GM12891 (cell line): ENCODE measurements around the gene MSI2.

Experiments used
- PAX5 ChIP-seq: IDR thresholded peaks from 2 replicates; pipeline ENCODE4 v1.6.1; 2011; ENCODE audit warnings: low read length, moderate library complexity, mild to moderate bottlenecking; ENCODE audit not compliant: insufficient read depth, severe bottlenecking
- POLR2A ChIP-seq: IDR thresholded peaks from 2 replicates; pipeline ENCODE4 v1.6.1; 2011; ENCODE audit warnings: low read depth, low read length, control low read depth
- POLR2AphosphoS5 ChIP-seq: IDR thresholded peaks from 2 replicates; pipeline ENCODE4 v1.6.1; 2011; ENCODE audit warnings: low read depth, low read length, control low read depth
- TAF1 ChIP-seq: IDR thresholded peaks from 2 replicates; pipeline ENCODE4 v1.6.1; 2011; ENCODE audit warnings: low read depth, low read length, control low read depth

- TF ChIP-seq TAF1 (no peak), POLR2A (no peak), POLR2AphosphoS5 (no peak), PAX5 (no peak)
Measured at GRCh38 chr17:57593739-57594462, 337.6 kb downstream of the MSI2 start.
